GM21717 (cell line): ENCODE measurements around the gene C15orf40.
"Not testable (repeated sequence)": the region's sequence is repeated elsewhere in the genome, so short reads cannot be mapped to it uniquely, and the experiment has no call there.

Source experiments
- ATAC-seq: cut with Tn5 transposase; IDR thresholded peaks from one replicate; pipeline ENCODE4 v1.9.1; 2021; ENCODE audit warnings: mild to moderate bottlenecking, moderate library complexity; ENCODE audit not compliant: unreplicated experiment

C15orf40 gene

DNA sequence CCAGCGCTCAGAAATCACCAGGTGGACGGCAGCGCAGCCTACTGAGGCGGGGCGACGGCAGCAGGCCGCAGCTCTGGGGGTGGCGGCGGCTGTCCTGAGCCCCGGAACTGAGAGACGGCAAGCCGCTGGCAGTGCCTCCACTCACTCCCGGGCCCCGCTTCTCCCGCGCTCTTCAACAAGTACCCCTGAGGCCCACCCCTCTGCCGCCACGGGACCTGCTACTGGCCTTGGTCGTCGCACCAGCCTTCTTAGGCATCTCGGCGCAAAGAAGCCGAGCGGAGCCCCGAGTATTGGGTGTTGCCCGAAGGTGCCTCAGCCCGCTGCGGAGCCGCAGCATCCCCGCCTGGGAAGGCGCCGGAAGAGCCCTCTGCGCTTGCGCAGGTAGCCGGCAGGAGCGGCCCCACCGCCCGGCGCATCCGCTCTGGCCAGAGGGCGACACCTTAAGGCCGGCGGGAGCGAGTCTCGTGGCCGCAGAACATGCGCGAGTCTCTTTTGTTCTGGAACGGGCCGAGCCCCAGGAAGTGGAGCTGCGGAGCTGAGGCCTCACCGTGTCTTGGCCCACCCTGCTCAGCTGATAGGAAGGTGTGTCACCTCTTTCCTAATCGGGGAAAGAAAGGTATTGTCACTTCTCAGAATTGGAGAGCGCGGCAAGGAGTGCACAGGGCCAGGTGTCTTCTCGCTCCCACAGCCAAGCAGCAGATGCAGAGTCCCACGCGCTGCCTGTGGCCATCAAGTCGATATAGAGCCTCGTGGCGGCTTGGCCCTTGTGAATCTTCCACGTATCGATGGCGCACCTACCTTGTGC lies at the start of gene C15orf40:
C15orf40 (minus strand) TSS at position 369 of the 805 bp plus-strand sequence; CDS start at position 337, 32 bp downstream.
- ATAC-seq = peak; percentile 87

GRCh38 chr15:83057696-83058376 lies 46.4 kb upstream of the C15orf40 start:
- ATAC-seq = no peak

DNA sequence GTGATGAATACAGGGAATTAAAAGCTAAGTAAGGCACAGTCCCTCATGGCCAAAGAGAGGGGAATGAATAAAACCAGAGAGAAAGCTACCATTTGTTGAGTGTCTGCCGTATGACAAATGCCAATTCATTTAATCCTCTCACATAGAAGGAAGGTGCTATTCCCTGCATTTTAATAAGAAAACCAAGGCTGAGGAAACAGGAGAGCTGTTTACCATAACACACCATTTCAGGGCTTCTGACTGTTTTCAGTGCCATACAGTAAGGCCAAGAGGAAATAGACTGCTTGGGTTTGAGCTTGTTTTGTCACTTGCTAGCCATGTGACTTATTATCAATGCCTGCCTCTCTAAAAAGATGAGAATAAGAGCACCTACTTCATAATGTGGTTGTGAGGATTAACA lies 45.6 kb upstream of the C15orf40 start:
- ATAC-seq = no peak

DNA sequence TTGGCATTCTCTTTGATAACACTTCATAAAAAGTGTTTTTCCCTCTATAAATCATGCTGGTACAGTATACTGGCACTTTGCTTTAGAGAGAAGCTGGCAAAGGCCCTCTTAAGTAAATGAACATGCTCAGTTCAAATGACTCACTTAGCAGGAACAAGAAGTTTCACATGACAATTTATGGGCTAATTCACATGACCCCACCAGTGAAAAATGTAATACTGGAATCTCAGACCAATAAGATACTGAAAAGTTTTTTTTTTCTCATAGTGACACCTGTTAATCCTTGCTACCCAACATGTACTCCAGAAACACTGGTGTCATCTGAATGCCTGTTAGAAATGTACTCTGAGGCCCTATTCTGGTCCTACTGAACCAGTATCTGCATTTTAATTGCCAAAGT lies 41.7 kb upstream of the C15orf40 start:
- ATAC-seq = peak; percentile 59

- ATAC-seq = no peak
These were observed 35.2 kb upstream of the C15orf40 start for GRCh38 chr15:83046558-83047127.

- ATAC-seq = no peak
These were observed 32.7 kb upstream of the C15orf40 start for GRCh38 chr15:83044156-83044555.

- ATAC-seq = no peak
These were observed 27.8 kb upstream of the C15orf40 start for GRCh38 chr15:83039206-83039605.

DNA sequence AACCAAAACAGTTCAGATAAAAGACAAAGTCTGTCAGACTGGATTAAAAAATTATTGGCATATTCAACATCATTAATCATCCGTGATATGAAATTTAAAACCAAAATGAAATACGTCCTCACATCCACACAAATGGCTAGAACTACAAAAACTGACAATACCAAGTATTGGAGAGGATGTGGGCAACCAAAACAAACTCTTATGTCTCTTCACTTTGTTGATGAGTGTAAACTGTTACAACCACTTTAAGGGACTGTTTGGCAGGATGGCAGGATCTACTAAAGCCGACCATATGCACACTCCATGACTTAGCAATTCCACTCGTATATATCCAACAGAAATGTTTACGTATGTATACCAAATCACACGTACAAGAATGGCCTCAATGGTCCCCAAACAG lies 24.8 kb upstream of the C15orf40 start:
- ATAC-seq = no peak

DNA sequence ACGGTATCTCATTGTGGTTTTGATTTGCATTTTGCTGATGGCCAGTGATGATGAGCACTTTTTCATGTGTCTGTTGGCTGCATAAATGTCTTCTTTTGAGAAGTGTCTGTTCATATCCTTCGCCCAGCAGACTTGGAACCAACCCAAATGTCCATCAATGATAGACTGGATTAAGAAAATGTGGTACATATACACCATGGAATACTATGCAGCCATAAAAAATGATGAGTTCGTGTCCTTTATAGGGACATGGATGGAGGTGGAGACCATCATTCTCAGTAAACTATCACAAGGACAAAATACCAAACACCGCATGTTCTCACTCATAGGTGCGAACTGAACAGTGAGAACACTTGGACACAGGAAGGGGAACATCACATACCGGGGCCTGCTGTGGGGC lies 19.8 kb upstream of the C15orf40 start:
- not testable (repeated sequence) for ATAC-seq

DNA sequence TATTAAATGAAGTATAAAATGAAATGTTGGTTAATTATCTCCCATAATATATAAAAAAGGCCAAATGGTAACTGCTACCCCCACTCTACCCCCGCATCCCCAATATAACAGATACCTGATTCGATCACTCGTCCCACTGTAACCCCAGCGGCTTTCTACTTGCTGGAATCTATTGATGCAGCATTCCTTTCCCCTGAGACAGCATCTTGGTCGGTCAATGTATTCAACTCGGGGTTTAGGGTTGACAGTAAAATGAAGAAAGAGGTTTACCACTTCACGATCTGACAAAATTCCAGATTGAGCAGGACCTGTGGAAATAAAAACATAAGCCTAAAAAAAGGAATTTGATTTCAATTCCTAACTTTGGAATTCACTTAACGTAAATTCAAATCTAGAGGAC lies 18.6 kb upstream of the C15orf40 start:
- no peak for ATAC-seq

GRCh38 chr15:83018436-83018835 lies 7.0 kb upstream of the C15orf40 start:
- no peak for ATAC-seq

DNA sequence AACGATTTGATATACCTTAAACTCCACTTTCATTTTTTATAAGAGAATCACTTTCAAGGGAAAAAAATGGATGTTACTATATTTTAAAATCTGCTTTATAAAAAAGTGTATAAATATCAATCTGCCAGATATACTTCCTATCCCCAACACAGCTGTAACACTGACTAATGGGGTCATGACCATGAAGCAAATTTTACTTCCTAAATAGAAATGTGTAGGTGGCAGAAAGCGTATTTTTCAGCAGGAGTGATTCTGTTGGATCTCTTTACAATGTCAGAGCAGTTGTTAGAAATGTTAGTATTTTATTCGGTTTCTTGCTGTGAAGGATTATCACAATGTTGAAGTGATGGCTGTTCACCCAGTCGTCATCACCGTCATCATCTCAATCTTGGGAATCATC lies 5.5 kb upstream of the C15orf40 start:
- no peak for ATAC-seq

DNA sequence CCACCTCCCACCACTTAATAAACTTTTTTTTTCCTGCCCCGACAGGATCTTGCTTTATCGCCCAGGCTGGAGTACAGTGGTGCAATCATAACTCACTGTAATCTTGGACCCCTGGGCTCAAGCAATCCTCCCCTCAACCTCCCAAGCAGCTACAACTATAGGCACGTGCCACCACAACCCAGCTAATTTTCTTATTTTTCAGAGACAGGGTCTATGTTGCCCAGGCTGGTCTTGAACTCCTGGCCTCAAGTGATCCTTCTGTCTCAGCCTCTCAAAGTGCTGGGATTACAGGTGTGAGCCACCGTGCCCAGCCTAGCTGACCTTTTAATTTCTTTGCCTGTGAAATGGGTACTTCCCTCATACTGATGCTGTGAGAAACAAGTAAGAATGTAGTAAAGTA lies 3.9 kb upstream of the C15orf40 start:
- ATAC-seq = no peak

DNA sequence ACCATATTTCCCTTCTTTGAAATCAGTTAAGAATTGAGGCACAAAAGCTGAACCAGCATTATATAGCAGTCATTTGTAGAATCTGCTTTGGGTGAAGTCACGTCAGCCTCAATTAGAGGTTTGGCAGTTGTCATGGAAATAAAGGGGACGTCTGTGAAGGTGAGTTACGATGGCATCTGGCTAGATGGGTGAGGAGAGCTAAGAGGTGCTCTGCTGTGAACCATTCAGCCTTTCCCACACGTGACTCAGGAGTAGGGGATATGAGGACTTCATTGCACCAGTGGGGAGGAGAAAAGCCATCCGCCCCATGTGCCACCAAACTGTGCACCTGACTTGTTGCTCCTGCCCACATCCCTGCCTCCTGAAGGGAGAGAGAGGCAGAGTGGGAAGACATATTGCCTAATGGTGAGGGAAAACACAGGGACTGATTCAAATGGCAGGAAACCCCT lies 2.8 kb upstream of the C15orf40 start:
- ATAC-seq = no peak

DNA sequence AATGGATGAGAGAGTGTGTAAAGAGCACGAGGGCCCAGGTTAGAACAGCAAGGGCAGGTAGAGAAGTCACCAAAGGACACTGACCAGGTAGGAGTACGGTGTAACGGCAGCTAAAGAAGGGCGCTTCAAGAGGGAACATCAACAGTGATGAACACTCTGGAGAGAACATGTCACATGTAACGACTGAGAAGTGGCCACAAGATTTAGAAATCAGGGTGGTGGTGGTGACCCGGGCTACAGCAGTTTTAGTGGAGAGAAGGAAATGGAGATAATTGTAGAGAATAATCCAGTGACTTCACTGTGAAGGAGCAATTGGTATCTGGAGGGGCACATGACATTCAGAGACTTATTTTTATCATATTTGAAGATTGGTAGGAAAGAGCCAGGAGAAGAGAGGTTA lies 1.2 kb upstream of the C15orf40 start:
- ATAC-seq = no peak

DNA sequence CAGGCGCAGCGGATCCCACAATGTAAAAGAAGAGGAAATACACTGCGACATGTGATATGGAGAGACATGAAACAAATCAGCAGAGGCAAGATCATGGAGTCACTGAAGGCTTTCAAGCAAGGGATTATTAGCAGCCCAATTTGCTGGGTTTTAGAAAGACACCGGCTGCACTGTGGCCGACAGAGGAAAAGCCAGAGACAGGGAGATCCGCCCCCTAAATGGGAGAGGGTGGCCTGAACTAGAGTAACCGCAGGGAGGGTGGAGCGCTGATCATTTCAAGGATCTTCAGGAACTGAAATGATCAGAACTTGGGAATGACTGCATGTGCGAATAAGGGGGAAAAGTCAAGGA lies 612 bp upstream of the C15orf40 start:
- no peak for ATAC-seq

- peak; percentile 75 for ATAC-seq
These were observed 649 bp downstream of the C15orf40 start for GRCh38 chr15:83010709-83011270.

DNA sequence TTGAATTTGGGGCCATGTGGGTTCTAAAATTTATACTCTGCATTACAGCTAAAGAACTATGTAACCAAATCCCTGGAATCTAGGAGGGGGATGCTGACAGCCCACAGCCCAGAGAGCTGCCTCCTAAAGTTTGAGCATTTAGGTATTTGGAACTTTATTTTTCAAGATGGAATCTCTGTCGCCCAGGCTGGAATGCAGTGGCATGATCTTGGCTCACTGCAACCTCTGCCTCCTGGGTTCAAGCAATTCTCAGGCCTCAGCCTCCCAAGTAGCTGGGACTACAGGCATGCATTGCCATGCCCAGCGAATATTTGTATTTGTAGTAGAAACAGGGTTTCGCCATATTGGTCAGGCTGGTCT lies 10.8 kb downstream of the C15orf40 start:
- not testable (repeated sequence) for ATAC-seq

DNA sequence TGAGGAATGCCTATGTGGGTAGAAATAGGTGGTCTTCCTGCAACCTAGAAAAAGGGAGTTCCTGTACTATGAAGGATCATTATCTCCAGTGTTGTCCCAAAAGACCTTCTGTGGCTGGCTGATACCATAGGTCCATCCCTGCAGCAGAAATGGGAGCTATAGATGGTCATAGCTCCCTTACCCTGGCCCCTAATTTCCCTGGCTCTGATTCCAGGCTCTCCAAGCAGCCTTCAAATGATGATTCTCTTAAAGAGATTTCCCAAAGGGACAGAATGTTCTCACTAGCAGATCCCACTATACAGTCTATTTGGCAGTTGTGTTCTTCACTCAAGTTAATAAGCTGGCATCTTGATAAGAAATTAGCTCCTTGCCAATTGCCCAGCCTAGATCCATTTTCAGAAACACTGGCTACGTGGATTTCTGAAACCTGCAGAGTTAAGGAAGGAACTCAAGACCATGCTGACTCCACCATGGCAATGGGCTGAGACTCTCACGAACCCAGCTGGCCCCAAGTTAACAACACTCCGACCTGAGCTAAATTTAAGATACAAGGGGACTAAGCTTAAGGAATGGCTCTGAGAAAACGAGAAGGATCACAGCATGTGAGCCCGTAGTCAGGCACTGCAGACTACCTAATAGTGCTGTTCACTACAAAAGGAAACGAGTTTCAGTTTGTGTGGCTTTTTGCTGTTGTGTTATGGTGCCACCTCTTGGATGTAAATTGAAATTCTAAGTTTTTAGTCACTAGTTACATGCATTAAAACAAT lies 11.4 kb downstream of the C15orf40 start:
- ATAC-seq = peak; percentile 78

DNA sequence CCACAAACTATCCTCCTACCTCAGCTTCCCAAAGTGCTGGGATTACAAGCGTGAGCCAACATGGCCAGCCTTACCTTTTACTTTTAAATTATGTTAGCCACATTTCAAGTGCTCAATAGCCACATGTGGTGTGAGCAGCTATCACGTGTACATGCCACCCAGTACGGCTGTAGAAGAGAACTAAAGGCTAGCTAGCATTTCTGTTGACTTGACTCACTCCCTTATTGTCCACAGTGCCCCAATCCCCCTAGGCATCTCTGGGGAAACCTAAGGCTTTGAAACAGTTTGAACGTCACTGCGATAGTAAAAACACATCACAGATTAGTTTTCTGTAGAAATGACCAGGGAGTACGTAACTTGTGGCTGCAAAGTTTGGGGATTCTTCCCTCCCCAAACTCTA lies 12.0 kb downstream of the C15orf40 start:
- ATAC-seq = no peak

- no peak for ATAC-seq
These were observed 15.5 kb downstream of the C15orf40 start for GRCh38 chr15:82995938-82996337.
